Suppressor macrophage (primary cell): ENCODE results near the gene RCCD1.

Experiments
- DNase-seq, 4 experiments: peaks; one replicate each; pipeline ENCODE4 v3.0.0-alpha.2; 2020 to 2022

Gene RCCD1

DNA sequence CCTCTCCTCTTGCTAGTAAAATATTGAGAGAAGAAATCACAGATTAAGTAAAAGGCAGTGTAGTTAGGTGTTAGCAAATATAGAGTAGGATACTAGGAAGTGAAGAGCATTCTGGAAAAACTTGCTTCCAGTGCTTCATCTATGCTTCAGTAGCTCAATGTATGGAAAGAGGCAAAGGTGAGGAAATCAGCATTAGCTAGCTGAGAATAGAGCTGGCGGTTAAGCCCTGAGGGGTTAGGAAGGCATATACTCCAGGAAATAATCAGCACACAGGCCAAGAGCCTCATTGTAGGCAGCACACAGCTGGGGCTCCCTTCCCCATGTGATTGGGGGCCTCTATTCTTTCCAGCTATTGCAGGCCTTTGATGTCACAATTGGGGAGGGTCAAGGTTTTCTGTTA is 13.8 kb downstream of the RCCD1 start:
- no peak for DNase-seq

- DNase-seq = no peak
These were observed 15.6 kb downstream of the RCCD1 start for GRCh38 chr15:90970274-90970673.

DNA sequence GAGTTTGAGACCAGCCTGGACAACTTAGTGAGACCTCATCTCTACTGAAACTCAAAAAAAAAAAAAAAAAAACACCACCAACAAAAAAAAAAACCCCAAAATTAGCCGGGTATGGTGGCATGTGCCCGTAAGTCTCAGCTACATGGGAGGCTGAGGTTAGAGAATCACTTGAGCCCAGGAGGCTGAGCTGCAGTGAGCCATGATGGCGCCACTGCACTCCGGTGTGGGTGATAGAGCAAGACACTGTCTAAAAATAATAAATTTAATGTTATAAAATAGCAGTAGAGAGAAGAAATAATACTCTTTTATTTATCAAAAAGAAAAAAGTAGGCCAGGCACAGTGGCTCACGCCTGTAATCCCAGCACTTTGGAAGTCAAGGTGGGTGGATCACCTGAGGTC is 17.4 kb downstream of the RCCD1 start:
- no peak for DNase-seq

GRCh38 chr15:90974216-90974615 is 19.5 kb downstream of the RCCD1 start:
- no peak for DNase-seq

GRCh38 chr15:90979582-90979981 is 24.9 kb downstream of the RCCD1 start:
- DNase-seq = no peak

GRCh38 chr15:90981681-90982080 is 27.0 kb downstream of the RCCD1 start:
- peak in 1 of 4 experiments; percentile 16 for DNase-seq

- DNase-seq = peak in 3 of 4 experiments; percentile 4 to 46 (median 43)
These were observed 27.5 kb downstream of the RCCD1 start for GRCh38 chr15:90982135-90982534.

- no peak for DNase-seq
These were observed 32.3 kb downstream of the RCCD1 start for GRCh38 chr15:90986790-90987507.

DNA sequence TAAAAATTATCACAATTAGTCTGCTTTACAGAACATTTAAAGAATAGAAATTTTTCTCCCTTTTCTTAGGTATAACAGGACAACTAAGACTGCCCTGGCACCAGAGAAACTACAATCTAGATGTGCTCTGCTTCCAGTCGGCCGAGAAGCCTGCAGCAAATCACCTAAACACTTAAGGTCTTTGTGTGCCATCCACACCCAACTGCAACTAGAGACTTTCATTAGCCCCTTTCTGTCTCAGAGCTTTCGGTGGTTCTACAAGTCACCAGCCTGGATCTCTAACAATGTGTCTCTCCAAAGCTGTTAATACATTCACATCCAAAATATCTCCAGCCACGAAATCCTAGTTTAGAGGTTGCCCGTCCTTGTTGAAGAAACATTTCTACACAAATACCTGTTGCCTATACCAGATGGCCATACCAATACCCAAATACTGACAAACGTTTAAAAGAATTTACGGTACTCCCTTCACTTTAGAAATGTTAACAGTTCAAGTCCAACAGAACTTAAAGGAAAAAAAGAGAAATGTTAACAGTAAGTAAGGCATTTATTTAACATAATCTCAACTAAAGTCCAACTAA is 33.0 kb downstream of the RCCD1 start:
- DNase-seq = no peak

GRCh38 chr15:90988296-90988695 is 33.6 kb downstream of the RCCD1 start:
- DNase-seq = peak in 2 of 4 experiments; percentile 9 to 14

DNA sequence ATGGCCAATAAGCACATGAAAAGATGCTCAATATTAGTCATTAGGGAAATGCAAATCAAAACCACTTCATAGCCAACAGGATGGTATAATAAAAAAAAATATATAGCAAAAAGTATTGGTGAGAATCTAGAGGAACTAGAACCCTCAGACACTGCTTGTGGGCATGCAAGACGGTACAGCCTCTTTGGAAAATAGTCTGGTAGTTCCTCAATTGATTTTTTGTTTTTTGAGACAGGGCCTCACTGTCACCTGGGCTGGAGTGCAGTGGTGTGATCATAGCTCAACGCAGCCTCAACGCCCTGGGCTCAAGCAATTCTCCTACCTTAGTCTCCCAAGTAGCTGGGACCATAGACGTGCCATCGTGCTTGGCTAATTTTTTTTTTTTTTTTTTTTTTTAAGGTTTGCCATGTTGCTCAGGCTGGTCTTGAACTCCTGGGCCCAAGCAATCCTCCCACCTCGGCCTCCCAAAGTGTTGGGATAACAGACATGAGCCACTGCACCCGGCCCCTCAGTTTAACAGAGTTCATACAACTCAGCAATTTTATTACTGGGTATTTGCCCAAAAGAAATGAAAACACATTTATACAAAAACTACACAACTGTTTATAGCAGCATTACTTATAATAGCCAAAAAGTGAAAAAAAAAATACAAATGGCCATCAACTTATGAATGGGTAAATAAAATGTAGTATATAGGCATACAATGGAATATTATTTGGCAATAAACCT is 34.5 kb downstream of the RCCD1 start:
- peak in 2 of 4 experiments; percentile 20 to 33 for DNase-seq

GRCh38 chr15:90990446-90990845 is 35.8 kb downstream of the RCCD1 start:
- no peak for DNase-seq

GRCh38 chr15:90991587-90992285 is 37.1 kb downstream of the RCCD1 start:
- no peak for DNase-seq

DNA sequence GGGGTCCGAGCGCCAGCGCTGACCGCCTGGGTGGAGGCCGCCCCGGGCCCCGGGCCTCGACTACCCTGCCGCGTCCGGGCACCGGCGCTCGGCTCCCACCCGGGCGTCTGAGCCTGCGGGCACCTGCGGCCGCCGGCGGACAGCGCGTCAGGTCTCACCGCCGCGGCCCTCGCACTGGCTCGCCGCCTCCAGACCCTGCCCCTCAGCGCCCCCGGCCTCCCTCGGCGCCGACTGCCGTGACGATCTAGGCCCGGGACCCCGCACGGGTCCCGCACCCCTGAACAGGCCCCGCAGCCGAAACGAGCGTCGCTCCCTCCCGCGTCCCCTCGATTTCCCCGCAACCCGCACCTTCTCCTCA is 39.4 kb downstream of the RCCD1 start:
- peak in 2 of 4 experiments; percentile 27 to 39 for DNase-seq

DNA sequence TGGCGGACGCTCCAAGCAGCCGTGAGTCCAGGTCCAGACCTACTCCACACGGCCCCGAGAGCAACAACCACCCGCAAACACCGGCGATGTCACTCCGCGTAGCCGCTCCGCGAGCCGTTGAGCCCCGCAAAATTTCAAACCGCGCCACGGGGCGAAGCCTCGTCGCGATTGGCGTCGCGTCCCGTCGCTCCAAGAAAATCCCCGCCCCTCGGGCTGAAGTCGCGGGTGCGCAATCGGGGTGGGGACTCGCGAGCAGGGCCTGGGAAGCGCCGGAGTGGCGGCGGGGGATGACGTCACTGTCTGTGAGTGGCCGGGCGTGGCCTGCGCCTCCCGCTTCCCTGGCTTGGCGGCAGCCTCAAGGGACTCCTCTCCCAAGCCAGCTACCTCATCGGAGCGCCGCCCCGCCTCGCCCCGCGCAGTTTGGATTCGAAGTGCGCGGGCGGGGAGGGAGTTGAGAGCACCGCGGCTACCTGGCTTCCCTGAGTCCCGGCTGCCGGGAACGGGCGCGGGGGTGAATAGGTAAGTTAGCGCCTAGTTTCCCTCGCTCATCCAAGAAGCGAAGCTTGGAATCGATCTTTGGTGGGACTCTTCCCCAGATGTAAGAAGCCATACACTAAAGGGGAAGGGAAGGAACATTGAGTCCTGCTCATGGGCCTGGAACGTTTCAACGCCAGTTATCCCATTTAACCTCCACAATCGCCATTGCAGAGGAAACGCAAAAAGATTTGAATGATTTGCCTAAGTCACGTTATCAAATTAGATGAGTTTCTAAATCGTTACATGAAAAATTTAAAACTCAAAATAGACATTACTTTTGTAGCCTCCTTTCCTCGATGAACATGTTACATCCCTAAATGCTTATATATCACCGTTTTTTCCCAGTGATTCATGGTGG is 40.0 kb downstream of the RCCD1 start, which contains the start of gene PRC1:
PRC1 (minus strand) TSS at position 119 of the 895 bp plus-strand sequence; CDS start at position 1, 118 bp downstream.
- DNase-seq = peak; percentile 99

DNA sequence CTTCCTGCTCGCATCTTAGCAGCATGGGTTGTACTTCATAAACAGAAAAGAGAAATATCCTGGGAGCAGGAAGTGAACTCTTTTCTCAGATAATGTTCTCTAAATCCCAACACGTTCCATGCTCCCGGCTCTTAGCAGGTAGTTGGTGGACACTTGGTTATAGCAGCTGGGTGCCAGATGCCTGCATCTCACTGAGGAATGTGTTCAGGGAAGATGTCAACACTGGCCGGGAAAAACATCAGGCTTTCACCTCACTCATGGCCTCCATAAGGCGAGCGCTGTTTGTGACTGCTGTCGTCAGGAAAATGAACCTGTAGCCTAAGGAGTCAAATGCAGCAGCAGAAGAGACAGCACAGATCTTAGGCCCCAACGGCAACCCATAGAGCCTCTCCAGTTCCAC is 44.1 kb downstream of the RCCD1 start:
- no peak for DNase-seq

DNA sequence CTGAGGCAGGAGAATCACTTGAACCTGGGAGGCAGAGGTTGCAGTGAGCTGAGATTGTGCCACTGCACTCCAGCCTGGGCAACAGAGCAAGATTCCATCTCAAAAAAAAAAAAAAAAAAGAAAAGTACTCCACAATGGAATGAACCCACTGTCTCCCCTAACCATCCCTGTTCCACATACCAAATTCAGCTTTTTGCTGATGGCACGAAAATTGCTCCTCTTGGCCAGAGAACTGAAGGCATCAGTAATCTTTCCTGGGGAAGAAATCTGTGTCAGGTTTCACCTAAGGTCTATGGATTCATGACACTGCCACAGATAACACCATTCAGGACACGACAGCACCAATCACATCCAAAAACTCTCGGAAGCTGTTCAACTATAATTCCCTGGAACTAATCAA is 46.5 kb downstream of the RCCD1 start:
- DNase-seq = no peak

GRCh38 chr15:91007266-91007665 is 52.6 kb downstream of the RCCD1 start:
- no peak for DNase-seq
